AG08395 (cell line): ENCODE measurements around the gene RFC1.
"Not testable (repeated sequence)": the region's sequence is repeated elsewhere in the genome, so short reads cannot be mapped to it uniquely, and the experiment has no call there.

Source experiments
- DNase-seq: peaks from one replicate; pipeline ENCODE4 v3.0.0; 2012; ENCODE audit warnings: mixed read lengths, low spot score

RFC1 gene

DNA sequence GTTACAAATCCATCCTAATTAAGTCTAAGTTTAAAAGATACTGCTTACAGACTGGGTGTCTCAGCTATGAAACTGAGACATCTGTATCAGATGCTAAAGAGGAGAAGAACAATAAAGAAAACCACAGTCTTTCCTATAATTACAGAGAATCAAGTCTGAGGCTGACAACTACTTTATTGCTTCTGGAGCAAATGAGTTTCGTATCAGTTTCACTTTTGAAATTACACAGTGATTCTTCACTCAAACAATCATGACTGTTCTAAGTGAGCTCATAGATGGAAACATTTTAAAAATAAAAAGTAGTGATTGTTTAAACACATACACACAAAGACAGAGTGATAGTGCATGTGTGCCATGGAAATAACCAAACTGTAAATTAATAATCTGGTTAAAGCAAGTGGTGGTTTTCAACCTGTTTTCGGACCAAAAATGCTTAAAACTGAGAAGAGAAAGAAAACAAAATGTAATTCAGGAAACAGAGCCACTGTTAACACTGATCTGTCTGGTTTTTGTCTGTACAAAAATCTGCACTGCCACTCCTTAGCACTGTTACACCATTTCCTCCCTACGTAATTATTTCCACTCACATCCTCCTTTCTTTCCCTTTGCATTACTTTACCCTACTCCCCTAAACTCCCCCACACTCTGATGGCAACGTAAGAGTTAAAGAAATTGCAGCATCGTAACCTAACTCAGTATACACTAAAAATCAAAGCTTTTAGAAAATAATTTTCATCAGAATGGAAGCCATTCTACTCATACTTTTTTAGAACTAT, 12.5 kb downstream of the RFC1 start:
- DNase-seq: peak; percentile 50

DNA sequence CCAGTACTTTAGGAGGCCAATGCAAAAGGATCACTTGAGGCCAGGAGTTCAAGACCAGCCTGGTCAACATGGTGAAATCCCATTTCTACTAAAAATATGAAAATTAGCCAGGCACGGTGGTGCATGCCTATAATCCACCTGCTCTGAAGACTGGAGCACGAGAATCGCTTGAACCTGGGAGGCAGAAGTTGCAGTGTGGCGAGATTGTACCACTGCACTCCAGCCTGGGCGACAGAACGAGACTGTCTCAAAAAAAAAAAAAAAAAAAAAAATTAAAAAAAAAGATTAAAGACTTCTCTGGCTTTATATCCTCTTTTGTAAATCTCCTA, 13.0 kb downstream of the RFC1 start:
- not testable (repeated sequence) for DNase-seq

DNA sequence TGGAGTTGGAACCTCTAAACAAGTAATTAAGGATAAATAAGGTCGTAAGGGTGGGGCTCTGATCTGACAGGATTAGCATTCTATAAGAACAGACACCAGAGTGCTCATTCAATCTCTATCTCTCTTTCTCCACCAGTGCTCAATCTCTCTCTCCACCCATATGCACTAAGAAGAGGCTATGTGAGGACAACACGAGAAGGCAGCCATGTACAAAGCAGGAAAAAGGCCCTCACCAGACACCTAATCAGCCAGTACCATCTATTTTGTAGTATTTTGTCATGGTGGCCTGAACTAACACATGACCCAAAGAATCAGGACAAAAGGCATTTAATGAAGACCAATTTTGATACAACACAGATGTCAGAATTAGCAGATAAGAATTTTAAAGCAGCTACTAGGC, 16.8 kb downstream of the RFC1 start:
- DNase-seq: no peak

DNA sequence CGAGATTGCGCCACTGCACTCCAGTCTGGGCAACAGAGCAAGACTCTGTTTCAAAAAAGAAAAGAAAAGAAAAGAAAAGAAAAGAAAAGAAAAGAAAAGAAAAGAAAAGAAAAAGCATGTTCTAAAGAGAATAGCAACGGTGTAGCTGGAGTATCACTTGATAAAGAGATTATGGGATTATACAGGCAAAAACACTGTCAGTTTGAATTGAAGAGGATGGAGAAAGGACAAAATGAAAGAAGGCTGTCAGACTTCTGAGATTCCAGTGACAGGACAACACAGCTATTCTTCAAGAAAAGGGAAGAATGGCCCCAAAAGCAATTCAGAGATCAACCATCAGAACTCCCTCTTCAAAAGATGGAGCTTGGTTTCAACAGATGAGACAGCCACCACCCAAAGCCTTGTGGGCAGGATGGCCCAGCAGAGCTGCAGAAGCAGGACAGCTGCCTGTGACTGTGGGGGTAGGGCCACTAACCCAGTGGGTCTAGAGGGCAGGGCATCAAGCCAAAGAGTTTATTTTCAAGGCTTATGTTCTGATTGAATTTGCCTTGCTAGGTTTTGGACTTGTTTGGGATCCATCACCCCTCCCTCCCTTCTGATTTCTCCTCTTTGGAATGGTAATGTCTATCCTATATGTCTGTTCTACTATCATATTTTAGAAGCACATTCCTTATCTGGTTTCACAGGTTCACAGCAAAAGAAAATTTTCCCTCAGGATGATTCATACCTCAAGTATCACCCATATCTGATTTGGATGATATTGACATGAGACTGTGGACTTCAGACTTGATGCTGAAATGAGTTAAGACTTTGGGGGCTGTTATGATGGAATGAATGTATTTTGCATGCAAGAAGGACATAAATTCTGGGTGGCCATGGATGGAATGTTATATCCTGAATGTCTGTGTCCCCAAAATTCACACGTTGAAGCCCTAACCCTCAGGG, 17.5 kb downstream of the RFC1 start:
- DNase-seq: no peak

DNA sequence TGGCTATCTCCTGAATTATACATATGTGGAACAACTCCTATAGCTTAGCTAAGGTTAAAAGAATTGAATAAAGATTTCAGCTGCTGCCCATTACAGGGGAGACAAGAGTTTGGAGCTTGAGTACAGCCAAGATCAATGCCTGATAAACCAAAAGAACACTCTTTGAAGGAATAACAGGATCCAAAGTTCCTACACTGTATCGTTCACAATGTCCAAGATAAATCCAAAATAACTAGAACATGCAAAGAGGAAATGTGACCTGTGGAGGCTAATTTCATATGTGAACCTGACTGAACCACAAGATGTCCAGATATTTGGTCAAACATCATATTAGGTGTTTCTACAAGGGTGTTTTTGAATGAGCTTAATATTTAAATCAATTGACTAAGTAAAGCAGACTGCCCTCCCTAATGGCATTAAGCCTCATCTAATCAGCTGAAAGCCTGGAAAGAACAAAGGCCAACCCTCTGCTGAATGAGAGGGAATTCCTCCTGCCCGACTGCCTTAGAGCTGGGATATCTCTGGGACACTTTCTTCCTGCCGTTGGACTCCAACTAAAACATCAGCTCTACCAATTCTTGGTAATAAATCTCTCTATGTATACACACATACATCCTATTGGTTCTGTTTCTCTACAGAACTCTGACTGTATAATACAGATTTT, 19.2 kb downstream of the RFC1 start:
- DNase-seq: no peak

DNA sequence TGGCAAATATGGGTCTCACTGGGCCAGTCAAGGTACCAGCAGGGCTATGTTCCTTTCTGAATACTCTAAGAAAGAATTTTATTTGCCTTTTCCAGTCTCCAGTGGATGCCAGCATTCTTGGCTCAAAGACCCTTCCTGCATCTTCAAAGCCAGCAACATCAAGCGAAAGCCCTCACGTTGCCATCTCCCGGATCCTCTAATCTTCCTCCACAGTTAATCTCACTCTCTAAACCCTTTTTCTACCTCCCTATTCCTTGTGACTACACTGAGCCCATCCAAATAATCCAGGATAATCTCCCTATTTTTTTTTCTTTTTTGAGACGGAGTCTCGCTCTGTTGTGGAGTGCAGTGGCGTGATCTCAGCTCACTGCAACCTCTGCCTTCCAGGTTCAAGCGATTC, 23.4 kb downstream of the RFC1 start:
- DNase-seq: no peak

DNA sequence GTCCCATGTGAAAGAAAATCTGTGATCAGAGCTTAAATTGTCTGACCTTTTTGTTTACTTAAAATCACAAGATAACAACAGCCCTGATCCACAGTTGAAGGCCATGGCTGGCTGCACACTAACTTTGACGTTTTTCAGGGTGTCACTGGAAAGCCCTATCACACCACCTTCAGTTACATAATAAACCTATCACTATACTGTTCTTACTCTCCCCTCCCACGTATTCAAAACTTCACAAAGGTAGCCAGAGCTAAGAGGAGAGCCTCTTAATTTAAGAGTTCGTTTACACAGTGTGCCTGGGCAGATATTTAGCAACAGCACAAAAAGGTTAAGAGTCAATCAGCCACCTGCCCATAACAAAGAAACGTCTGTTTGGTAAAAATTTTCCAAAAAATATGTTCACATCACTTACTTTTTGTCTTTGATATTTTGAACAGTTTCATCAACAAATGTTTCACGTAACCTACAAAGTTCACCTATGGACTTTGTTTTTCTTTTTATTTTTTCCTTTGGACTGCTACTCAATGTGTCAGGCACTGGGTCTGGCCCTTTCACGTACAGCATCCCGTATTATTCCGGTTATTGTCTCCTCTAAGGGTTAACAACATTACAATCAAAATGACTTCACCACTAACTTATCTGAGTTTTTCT, 25.0 kb downstream of the RFC1 start:
- no peak for DNase-seq

DNA sequence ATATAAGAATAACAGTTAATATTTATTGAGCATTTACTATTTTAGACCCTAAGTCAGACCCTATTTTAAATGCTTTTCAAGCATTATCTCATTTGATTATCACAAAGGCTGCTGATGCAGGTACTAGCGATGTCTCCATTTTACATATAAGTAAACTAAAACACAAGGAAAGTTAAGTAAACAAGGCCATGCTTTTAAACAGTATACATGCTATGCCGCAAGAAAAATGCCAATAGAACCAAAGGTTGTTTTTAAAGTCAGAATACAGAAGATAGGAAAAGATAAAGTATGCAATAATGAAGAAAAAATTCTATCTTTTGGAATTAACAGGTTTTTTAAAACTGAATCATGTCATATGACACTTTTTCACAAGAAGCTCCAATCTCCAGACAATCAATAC, 26.2 kb downstream of the RFC1 start:
- DNase-seq: no peak

DNA sequence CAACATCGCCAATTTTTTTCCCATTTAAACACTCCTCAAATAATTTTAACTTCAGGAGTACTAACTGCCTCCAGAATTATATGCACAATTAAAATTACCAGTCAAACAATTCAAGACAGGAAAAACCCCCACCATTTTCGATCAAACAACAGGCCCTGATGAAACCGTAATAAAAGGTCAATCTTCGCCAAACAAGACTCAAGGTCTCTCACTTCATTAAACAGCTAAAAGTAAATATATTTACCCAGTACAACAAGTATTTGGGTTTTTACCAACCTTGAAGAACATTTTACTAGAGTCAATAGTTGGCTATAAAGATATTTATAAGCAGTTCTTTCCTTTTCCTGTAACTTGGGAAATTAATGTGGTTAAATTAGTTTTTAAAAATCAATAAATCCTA, 28.3 kb downstream of the RFC1 start:
- DNase-seq: no peak

DNA sequence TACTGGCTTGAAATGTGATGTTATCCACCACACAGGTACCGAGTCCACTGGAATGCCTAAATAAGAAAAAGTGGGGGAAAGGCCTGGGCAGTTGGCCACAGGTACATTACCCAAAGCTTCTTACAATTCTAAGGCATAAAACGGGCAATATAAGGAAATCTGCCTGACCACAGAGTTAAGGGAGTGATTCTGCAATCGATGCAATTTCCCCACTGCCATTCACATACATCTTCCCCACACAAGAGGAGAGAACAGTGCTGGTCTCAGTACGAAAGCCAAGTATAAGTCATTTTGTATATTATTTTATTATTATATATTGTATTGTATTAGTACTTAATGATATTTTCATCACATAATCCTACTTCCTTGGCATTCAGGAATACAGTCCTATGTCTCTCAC, 30.6 kb downstream of the RFC1 start:
- no peak for DNase-seq

DNA sequence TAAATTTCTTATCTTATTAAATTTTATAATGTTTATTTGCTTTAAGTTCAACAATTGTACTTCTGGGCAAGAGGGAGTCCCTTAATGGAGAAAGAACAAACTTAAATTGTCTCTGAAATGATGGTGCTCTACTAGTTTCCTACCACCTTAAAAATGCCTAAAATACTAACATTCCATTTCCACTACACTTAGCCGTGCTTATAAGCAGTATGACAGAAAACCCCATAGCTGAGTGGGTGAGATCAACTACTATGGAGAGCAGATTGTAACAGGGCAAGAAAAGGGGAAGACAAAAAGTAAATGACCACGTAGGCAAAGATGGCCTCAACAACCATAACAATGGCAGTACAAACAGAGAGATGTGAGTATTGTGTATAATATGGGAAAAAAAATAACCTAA, 35.0 kb downstream of the RFC1 start:
- DNase-seq: no peak

DNA sequence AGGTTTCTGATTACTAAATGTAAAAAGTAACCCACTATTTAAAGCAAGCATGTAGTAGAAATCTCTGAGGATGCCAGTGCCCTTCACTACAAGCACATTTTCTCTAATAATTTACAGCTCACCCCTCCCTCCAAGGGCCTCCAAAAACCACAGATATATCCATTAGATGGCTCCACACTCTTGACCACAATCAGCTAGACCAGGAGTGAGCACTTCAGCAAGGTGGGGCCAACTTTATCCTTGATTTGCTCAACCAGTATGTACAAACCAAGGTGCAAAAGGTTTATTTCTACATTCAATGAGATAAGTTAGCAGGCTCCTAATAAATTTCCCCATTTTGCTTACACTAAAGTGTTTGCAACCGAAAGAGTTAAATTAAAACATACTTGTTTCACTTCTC, 35.8 kb downstream of the RFC1 start:
- no peak for DNase-seq

DNA sequence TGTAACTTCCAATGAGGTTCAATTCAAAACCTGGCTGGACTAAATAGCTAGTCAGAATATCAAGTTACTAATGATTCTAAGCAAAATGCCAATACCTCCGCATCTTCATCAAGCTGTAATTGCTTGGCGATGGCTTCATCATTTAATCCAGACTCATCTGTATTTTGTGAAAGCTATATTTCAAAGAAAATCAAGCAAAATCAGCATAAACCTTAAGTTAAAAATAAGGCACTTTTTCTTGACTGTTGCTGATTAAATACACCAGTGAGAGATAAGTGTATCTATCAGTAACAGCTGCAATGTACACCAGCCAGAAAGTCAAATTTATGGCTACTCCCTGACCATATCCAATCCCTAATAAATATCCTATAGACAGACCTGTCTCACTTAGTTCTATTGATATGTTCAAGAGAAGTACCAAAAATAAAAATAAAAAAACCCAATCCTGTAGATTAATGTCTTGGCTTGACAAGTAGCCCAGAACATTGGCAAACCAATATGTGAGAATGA, 39.6 kb downstream of the RFC1 start:
- DNase-seq: no peak

DNA sequence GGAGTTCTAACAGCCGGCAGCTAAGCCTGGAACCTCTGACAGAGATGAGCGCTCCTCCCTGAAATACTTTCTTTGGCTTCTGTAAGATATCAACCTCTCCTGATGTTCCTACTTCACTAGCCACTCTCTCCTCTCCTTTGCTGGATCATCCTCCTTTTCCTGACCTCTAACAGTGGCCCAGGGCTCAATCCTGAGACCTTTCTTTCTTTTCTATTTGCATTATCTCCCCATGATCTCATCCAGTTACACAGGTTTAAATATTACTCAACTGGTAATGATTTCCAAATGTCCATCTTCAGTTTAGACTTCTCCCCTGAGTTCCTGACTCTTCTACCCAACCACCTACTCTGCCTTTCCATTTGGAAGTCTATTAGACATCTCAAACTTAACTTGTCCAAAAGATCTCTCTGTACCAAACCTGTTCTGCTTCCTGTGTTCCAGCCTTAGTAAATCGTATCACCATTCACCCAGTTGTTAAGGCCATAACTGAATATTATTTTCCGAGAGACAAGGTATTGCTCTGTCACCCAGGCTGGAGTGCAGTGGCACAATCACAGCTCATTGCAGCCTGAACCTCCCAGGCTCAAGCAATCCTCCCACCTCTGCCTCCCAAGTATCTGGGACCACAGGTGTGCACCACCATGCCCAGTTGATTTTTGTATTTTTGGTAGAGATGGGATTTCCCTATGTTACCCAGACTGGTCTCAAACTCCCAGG, 41.1 kb downstream of the RFC1 start:
- no peak for DNase-seq

DNA sequence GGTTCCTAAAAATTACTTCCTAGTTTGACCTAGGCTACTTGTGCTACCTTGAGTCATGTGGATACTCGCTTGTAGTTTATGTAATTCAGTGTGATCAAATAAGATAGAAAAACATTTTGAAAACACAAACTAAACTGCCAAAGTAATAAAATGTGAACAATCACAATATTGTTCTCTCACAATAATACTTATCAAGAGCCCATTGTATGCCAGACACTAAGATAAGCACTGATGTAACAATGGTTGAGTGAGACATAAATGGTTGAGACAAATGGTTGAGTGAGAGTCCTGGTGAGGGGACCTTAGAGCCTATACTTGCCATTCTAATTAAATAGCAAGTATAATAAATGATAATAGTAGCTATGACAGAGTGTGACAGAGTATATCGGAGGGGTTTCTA, 41.7 kb downstream of the RFC1 start:
- DNase-seq: no peak

DNA sequence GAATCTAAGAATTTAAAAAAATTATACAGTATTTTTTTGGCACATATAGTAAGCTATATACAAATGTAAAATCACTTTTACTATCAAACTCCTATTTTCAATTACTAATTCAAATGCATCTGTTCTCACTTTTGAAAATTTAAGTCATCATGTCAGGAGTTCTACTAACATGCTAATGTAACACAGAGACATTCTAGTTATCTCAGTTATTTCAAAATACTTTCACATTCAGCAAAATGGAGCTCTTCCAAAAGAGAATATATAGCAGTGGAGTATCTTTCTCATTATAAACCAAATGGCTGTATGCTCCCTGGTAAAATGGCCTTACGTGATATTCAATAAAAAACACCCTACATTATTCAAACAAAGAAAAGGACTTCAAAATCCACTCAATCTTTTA, 42.3 kb downstream of the RFC1 start:
- no peak for DNase-seq

DNA sequence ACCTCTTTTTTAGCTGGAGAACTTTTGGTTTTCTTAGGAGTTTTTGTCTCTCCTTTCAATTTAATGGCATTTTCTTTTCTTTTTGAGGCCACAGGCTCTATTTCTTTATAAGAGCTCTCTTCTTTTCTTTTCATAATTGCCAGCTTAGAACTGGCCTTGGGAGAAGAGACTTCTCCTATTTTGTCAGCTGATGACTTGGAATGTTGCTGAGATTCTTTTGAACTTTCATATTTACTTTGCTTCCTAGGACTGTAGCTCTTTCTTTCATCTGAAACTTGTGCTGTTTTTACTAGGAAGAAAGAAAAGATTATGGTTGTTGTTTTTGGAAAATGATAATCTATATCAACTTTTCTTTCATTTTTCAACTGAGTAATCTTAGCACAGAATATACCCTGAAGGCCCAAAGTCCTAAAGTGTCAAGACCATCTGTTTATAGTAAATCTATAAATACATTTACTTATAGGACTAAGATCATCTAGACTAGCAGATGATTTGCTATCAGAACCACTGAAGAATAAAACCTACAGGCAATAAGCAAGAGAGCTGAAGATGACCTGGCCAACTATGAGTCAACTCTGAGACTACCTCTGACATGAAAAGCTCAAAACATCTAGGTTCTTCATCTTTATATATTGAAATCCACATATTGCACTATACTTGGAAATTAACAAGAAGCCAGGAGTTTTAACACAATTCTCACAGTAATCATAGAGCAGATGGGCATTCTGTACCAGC, 45.6 kb downstream of the RFC1 start:
- DNase-seq: no peak

DNA sequence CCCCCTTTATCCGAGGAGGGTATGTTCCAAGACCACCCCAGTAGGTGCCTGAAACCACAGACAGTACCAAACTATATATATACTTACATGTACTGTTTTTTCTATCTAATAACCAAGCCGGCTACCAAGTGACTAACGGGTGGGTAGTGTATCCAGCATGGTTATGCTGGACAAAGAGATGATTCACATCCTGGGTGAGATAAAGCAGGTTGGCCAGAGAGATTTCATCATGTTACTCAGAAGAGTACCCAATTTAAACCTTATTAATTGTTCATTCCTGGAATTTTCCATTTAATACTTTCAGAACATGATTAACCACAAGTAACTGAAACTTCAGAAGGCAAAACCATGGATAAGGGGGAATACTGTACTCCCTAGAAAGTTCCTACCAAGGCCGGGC, 46.5 kb downstream of the RFC1 start:
- DNase-seq: peak; percentile 42

DNA sequence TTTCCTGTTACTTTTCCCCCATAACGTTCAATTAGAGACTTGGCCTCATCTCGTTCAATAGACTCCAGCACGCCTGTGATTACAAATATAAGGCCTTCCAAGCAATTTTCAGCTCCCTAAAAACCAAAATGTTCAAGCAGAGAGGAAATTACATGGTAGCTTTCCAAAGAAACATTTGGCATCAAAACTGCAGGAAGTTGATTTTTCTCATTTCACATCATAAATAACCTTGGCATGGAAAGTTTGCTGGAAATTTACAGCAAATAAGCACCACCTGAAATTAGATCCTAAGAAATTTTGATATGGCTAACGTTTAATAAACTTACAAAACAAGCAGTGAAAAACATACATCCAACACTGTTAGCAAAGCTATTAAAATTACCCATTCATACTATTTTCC, 53.3 kb downstream of the RFC1 start:
- no peak for DNase-seq

DNA sequence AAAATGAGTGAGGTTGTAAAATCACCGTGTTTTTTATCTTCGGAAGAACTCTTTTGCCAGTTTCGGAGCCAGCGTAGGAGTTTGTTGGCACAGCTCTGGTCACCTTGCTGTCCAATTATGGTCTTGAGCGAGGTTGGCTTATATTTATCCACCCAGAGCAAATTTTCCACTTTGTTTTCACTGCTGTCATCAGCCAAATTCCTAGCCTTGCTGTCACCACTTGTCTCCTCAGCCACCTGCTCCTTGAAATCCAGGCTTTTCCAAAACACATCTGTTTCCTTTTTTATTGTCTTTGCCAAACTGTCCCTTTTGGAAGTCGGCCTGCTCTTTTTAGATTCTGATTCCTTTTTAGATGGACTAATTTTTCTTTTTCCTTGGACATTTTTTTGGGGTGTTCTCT, 57.6 kb downstream of the RFC1 start:
- no peak for DNase-seq
